GM12878 (cell line): ENCODE results near the gene ZNF324. TPM values are rescaled to one million over a fixed set of nuclear protein-coding genes. Genes with fewer than 3 reads are reported as not detected.

Source experiments
- BHLHE40 ChIP-seq, 2 experiments: fragments of 450-650 bp in 1 of 2; IDR thresholded peaks; 2 replicates each; pipeline ENCODE4 v1.6.1; 2011 to 2017; ENCODE audit warnings: low read depth in 2 of 2, borderline replicate concordance in 1 of 2, improper control_type of control experiment in 1 of 2, low read length in 1 of 2, mild to moderate bottlenecking in 1 of 2
- SKIL ChIP-seq: fragments of 450-650 bp; IDR thresholded peaks from 2 replicates; pipeline ENCODE4 v1.6.1; 2017; ENCODE audit warnings: mild to moderate bottlenecking, low read depth, inconsistent platforms; ENCODE audit not compliant: poor library complexity, severe bottlenecking
- TBL1XR1 ChIP-seq: IDR thresholded peaks from 2 replicates; pipeline ENCODE4 v1.6.1; 2012; ENCODE audit warnings: low read depth, low read length, improper control_type of control experiment
- ZBTB4 ChIP-seq: fragments of 450-650 bp; formaldehyde crosslinking; IDR thresholded peaks from 2 replicates; pipeline ENCODE4 v1.4.0; 2022; ENCODE audit warnings: mild to moderate bottlenecking, moderate library complexity
- ZNF217 ChIP-seq: fragments of 450-650 bp; IDR thresholded peaks from 2 replicates; pipeline ENCODE4 v1.6.1; 2017; ENCODE audit warnings: antibody characterized with exemption, mild to moderate bottlenecking
- polyA plus RNA-seq, 11 experiments: library from polyadenylated mRNA; depleted of rRNA in 4 of 11; unstranded in 6 of 11; stranded (reverse) in 5 of 11; fragments of >200 nt; fragmentation: Nextera tagmentation in 4 of 11; fragmentation: Illumina TruSeq in 1 of 11; extraction: Ambion mirVana in 4 of 11; extraction: Trizol in 1 of 11; gene quantifications; 1 replicate in 1 of 11; 2 replicates in 10 of 11; pipeline versions ENCODE4 v1.2.1 to v1.2.3, GENCODE V29; 2011 to 2016; ENCODE audit warnings: inconsistent platforms in 2 of 11, missing spikeins in 2 of 11, low read depth in 1 of 11
- total RNA-seq, 4 experiments: library from RNA; depleted of rRNA in 3 of 4; stranded (reverse); fragments of >200 nt in 3 of 4; fragmentation: Illumina TruSeq in 1 of 4; extraction: Trizol in 1 of 4; gene quantifications; 2 replicates each; pipeline versions ENCODE4 v1.2.1 to v1.2.3, GENCODE V29; 2013 to 2021
- TF ChIP-seq, protein P1 (sequence below): IDR thresholded peaks from 2 replicates; pipeline ENCODE4 v1.6.1; 2011; ENCODE audit warnings: mild to moderate bottlenecking, low read depth, low read length, moderate library complexity; ENCODE audit not compliant: insufficient replicate concordance
- TF ChIP-seq, protein P2 (sequence below): IDR thresholded peaks from 2 replicates; pipeline ENCODE4 v1.6.1; 2012; ENCODE audit warnings: improper control_type of control experiment, low read depth, low read length; ENCODE audit not compliant: insufficient replicate concordance

The ZNF324 gene
- total and polyA plus RNA-seq, 10 of the 15 experiments (the other 5 are each of a cell fraction or from before 2014, with no cell fraction given): 0.71 to 13.9 (median 7.0) TPM

- TF ChIP-seq SKIL (no peak), ZBTB4 (no peak), BHLHE40 (IDR thresholded peaks at IDR 0.05; ENCODE audit: borderline replicate concordance in 1 of 2, low read depth in 2 of 2, low read length in 1 of 2) (no peak), ZNF217 (no peak), TBL1XR1 (no peak)
- TF ChIP-seq, protein P1, sequence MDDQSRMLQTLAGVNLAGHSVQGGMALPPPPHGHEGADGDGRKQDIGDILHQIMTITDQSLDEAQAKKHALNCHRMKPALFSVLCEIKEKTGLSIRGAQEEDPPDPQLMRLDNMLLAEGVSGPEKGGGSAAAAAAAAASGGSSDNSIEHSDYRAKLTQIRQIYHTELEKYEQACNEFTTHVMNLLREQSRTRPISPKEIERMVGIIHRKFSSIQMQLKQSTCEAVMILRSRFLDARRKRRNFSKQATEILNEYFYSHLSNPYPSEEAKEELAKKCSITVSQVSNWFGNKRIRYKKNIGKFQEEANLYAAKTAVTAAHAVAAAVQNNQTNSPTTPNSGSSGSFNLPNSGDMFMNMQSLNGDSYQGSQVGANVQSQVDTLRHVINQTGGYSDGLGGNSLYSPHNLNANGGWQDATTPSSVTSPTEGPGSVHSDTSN: no peak
- TF ChIP-seq, protein P2, sequence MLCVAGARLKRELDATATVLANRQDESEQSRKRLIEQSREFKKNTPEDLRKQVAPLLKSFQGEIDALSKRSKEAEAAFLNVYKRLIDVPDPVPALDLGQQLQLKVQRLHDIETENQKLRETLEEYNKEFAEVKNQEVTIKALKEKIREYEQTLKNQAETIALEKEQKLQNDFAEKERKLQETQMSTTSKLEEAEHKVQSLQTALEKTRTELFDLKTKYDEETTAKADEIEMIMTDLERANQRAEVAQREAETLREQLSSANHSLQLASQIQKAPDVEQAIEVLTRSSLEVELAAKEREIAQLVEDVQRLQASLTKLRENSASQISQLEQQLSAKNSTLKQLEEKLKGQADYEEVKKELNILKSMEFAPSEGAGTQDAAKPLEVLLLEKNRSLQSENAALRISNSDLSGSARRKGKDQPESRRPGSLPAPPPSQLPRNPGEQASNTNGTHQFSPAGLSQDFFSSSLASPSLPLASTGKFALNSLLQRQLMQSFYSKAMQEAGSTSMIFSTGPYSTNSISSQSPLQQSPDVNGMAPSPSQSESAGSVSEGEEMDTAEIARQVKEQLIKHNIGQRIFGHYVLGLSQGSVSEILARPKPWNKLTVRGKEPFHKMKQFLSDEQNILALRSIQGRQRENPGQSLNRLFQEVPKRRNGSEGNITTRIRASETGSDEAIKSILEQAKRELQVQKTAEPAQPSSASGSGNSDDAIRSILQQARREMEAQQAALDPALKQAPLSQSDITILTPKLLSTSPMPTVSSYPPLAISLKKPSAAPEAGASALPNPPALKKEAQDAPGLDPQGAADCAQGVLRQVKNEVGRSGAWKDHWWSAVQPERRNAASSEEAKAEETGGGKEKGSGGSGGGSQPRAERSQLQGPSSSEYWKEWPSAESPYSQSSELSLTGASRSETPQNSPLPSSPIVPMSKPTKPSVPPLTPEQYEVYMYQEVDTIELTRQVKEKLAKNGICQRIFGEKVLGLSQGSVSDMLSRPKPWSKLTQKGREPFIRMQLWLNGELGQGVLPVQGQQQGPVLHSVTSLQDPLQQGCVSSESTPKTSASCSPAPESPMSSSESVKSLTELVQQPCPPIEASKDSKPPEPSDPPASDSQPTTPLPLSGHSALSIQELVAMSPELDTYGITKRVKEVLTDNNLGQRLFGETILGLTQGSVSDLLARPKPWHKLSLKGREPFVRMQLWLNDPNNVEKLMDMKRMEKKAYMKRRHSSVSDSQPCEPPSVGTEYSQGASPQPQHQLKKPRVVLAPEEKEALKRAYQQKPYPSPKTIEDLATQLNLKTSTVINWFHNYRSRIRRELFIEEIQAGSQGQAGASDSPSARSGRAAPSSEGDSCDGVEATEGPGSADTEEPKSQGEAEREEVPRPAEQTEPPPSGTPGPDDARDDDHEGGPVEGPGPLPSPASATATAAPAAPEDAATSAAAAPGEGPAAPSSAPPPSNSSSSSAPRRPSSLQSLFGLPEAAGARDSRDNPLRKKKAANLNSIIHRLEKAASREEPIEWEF: no peak
These were observed 7.6 kb downstream of the ZNF324 start (continued) for GRCh38 chr19:58474291-58474996.
